Measurements from ENCODE around the gene CDH23.

The CDH23 gene

DNA sequence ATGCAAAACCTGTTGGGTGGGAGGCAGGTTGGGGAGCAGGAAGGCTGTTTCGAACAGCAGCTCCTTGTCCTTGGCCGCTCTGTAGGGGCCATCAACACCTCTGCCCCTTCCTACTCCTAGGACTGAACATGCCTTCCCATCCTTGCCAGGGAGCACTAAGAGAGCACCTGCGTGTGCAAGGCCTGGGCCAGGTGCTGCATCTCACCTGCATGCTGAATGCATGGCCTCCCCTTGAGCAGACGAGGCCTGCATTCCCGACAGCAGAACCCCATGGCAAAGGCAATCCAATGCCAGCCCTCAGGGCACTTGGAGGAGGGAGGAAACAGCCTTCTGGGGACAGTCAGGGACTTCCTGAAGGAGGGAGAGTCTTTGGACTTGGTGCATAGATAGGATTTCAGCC lies 365.6 kb downstream of the CDH23 start:
- no peak overlapping the region for H3K27ac ChIP-seq
- TF ChIP-seq, protein P1, sequence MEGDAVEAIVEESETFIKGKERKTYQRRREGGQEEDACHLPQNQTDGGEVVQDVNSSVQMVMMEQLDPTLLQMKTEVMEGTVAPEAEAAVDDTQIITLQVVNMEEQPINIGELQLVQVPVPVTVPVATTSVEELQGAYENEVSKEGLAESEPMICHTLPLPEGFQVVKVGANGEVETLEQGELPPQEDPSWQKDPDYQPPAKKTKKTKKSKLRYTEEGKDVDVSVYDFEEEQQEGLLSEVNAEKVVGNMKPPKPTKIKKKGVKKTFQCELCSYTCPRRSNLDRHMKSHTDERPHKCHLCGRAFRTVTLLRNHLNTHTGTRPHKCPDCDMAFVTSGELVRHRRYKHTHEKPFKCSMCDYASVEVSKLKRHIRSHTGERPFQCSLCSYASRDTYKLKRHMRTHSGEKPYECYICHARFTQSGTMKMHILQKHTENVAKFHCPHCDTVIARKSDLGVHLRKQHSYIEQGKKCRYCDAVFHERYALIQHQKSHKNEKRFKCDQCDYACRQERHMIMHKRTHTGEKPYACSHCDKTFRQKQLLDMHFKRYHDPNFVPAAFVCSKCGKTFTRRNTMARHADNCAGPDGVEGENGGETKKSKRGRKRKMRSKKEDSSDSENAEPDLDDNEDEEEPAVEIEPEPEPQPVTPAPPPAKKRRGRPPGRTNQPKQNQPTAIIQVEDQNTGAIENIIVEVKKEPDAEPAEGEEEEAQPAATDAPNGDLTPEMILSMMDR (IDR thresholded peaks at IDR 0.05) = no peak
- TF ChIP-seq ZFX (IDR thresholded peaks at IDR 0.05; ENCODE audit: borderline replicate concordance) = no peak

DNA sequence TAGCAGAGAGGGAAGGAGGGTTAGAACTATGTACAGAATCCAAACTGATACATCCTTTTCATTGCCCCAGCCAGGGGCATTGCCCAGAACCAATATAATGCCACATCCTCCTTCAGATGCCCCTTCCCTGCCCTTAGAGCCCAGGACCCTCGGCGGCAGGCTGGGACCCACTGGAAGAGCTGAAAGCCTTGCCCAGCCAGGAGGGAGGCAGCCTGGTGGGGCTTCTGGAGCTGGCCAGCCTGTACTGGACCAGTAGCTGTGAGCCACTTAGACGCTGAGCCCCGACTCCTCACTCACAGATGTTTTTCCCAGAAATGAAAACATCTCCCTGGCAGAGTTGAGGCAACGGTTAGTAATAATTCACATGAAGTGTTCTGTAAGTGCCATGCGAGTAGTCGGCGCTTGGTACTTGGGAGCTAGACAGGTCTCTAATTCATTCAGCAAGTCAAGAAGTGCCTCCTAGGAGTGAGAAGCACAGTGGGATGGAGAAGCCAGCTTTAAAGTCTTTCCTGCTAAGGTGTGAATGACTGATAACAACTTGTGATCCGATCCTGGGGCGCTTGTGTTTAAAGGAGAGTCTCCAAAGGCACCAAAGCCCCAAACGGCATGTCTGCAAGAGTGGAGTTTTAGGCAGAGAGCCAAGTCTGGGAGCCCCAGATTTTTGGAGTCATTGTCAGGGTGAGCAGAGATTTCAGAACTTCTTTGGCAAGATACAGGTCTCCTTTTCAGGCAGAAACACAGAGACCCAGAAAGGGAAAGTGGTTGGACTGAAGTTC lies 366.8 kb downstream of the CDH23 start:
- TF ChIP-seq, protein P1 (IDR thresholded peaks at IDR 0.05) = no peak
- no peak for TF ChIP-seq ZFX (IDR thresholded peaks at IDR 0.05; ENCODE audit: borderline replicate concordance)

DNA sequence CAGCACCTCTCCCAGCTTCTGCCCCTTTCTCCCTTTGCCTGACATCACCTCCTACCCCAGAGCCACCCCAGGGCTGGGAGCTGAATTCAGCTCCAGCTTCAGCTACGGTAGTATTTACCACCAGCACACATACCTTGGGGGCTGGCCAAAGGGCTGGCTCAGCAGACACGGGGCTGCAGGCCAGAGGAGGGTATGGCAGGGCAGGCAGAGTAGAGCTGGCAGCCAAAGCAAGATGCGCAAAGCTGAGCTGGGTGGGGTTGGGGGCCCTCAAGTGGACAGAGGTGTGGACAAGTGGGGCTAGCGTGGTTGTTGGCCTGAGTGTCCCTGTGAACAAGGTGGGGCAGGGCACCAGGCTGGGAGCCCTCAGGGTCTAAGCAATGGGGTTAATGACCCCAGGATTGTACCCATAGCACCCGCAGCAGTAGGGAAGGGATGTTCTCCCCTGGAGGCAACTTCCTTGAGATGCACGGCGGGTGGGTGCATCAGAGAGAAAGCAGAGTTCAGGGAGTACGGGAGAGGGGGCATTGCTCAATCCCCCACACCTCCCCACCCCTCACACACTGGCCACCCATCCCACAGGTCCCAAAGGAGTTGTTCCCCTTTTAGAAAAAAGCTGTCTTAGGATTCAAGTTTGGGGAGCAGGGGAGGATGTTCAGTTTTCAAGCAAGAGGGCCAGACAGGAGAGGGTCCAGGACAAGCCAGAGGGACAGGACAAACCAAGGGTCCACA lies 368.6 kb downstream of the CDH23 start:
- TF ChIP-seq, protein P1 (IDR thresholded peaks at IDR 0.05) = no peak
- no peak for TF ChIP-seq ZFX (IDR thresholded peaks at IDR 0.05; ENCODE audit: borderline replicate concordance)
- no peak overlapping the region for H3K27ac ChIP-seq

More for the DNA sequence above, 366.8 kb downstream of the CDH23 start:
- H3K27ac ChIP-seq = no peak overlapping the region

DNA sequence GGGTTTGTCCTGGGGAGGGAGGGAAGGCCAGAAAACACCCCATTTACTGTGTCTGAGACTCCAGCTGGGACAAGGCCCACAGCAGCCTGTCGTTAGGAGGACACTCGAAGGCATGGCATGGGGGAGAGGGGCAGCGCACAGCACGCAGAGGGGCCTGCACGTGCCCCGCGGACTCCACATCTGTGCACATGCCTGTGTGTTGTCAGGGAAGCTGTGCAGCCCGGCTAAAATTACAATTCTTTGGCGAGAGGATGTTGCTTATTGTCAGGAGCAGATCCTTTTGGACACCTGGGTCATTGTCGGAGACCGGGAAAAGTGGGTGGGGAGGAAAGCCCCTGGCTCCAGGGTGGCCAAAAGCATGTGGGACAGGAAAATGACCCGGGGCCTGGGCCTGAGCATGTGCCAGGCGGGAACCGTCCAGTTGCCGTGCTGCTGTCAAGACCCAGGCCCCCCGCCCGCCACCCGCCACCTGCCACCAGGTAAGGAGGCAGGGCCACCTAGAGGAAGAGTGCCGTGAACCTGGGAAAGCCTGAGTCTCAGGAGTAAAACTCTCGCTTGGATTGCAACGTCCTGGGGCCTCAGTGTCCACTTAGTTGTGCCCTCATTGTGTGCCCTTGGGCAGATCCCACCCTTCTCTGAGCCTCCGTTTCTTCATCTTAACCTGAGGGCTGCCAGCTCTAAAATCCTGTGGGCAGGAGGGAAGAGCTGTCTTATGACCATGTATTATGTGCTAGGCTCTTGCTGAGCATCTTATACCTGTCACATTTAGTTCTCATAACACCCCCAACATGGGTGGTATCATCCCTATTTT lies 369.4 kb downstream of the CDH23 start:
- H3K27ac ChIP-seq = no peak overlapping the region
- TF ChIP-seq, protein P1 (IDR thresholded peaks at IDR 0.05) = no peak
- TF ChIP-seq ZFX (IDR thresholded peaks at IDR 0.05; ENCODE audit: borderline replicate concordance) = no peak

DNA sequence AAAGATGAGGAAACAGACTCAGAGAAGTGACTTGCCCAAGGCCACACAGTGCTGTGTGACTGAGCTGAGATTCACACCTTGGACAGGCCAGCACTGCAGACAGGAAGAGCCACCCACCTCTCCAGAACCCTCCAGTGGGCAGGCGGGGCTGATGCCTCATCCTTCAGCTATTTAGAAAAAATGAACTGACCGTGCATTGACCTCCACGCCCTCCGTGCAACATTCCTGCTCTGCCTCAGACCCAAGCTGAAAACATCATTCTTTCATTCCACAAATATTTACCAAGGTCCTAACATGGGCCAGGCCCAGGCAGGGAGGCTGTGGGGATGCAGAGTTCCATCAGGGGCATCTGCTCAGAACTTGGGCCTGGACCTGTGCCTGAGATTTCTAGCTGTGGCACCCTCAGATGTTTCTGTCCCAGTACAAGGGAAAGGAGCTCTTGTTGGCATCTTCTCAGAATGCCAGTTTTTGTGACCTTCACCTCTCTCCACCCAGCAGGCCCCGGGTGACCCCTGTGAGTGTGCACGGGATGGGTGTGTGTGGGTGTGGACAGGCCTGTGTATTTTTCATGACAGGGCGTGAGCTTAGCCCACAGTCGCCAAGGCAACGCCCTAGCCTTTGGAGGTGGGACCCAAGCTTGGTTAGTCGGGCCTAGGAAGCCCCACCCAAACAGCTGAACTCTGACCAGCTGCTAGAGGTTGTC lies 370.1 kb downstream of the CDH23 start:
- TF ChIP-seq, protein P1 (IDR thresholded peaks at IDR 0.05) = no peak
- TF ChIP-seq ZFX (IDR thresholded peaks at IDR 0.05; ENCODE audit: borderline replicate concordance) = no peak
- H3K27ac ChIP-seq = no peak overlapping the region

DNA sequence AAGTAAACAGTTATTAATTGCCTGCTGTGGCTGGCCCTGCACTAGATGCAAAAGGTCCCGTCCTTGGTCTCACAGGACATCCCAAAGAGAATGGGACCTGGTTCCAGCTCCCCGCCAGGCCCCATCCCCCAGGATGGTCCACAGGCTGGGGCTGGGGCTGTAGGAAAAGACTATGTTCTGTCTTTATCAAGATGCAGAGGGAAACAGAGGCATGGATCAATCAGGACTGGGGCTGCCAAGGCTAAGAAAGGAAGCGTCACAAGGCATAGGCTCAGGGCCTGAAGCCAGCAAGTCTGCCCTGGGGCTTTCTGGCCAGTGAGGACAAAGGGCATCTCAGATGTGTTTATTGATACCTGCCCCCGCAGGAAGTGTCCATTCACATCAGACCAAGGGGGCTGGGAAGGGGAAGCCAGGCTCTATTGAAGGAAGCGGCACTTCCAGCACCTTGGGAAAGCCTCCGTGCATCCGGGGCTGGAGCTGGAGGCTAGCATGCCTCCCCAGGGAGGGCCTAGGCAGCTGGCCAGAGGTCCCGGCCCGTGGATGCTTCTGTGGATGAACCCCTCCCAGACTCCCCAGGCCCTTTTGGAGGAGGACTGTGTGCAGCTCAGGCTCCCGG lies 370.8 kb downstream of the CDH23 start:
- no peak overlapping the region for H3K27ac ChIP-seq
- TF ChIP-seq, protein P1 (IDR thresholded peaks at IDR 0.05) = no peak
- no peak for TF ChIP-seq ZFX (IDR thresholded peaks at IDR 0.05; ENCODE audit: borderline replicate concordance)

Measured in 22Rv1 (cell line).